A549 treated with CORT108297 at 1 μM for 4 hours (cell line): ENCODE data around the gene ZNF320. TPM values are rescaled to one million over a fixed set of nuclear protein-coding genes. Genes with fewer than 3 reads are reported as not detected.

Source experiments
- total RNA-seq: library from RNA; stranded (reverse); fragments of 200-300 nt; extraction: Qiagen RNA extraction; gene quantifications from 5 replicates; pipeline ENCODE4 v1.2.3, GENCODE V29; 2022

ZNF320 gene
- not detected in 5 replicates for total RNA-seq

DNA sequence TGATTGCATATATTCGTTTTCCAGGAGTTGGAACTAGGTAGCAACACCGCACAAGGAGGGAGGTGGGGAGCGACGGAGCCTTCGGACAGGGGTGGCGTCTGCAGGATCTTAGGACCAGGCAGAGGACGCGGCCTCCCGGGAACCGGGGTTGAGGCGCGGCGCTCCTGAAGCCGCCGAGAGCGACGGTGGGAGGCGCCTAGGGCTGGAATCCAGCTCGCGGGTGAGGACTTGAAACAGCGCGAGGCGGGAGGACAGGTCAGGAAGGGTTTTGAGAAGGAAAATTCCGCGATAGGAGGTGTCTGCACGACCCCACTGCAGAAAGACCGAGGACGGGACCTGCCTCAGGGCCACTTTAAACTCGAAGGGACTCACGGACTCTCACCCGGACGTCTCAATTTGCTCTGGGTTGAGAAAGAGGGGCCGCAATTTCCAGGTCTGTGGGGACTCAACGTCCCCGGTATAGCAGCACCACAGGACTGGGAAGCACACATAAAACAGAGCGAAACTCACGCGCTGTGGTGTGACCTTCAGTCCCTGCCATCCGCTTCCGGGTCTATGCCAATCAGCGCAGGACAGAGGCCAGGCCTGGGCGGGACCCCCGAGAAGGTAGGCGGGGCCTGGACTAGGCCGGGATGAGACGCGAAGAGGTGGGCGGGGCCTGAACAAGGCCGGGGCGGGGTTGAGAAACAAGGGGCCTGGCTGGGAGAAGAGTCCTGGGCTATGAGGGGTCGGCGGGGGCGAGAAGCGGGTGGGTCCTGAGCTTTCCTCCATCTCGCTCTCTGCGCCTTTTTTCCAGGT, at the start of gene ZNF320:
Gene ZNF320, minus strand, starts transcription at position 498 of the 798 bp plus-strand sequence. CDS start 7,380 bp downstream, outside the sequence.

GRCh38 chr19:52922841-52923777, 25.7 kb upstream of the ZNF320 start, which contains the start of gene ZNF888:
ZNF888 (minus strand) TSS chr19:52923428; CDS start chr19:52917873, 5,555 bp downstream.

DNA sequence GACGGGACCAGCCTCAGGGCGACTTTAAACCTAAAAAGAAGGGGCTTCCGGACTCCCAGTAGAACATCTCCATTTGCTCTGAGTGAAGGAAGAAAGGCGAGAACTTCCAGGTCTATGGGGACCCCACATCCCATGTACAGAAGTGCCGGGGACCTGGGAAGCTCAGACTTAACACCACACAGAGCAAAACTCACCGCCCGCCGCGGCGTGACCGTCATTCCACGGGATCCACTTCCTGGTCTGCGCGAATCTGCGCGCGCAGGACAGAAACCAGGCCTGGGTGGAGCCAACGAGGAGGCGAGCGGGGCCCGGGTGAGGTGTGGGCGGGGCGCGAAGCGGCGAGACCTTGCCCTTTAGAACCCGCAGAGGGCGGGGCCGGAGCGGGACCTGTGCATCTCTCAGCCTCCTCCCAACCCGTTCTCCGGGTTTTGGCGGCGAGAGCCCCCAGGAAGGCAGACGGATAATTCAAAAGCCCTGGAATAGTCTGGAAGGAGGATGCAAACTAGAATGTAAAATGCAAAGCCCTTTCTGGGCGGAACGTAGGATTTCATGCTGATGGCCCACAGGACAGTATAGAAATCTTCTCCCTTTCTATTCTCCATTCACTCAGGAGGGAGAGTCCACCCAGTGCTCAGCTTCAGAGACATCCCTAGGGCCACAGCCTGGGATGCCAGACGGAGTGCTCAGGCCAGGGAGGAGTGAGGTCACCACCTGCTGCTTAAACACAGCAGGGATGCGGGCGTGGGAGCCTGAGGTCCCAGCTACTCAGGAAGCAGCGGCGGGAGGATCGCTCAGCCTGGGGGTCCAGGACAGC, 39.9 kb downstream of the ZNF320 start, which contains the start of gene ZNF468:
Gene ZNF468, minus strand, starts transcription at position 242 of the 814 bp plus-strand sequence. CDS start 3,347 bp downstream, outside the sequence.

Other genes starting within 250 kb of the ZNF320 start
- 2.1 to 5.1 TPM (median 2.5 TPM) in 5 replicates for gene ZNF611, start 162.6 kb downstream of the ZNF320 start, total RNA-seq
- 0.14 to 0.26 TPM (median 0.18 TPM) in 5 replicates for gene ZNF600, start 110.8 kb downstream of the ZNF320 start, total RNA-seq
- gene ZNF28, start 76.0 kb downstream of the ZNF320 start, total RNA-seq = 0.30 to 1.3 TPM (median 1.1 TPM) in 5 replicates
- gene ZNF468, start 40.0 kb downstream of the ZNF320 start, total RNA-seq = 0.49 to 0.75 TPM (median 0.61 TPM) in 5 replicates
- not detected in 5 replicates for gene ZNF888, start 25.8 kb upstream of the ZNF320 start, total RNA-seq
- gene ZNF816, start 65.2 kb upstream of the ZNF320 start, total RNA-seq = 0.05 to 0.15 TPM (median 0.06 TPM) in 3 of 5 replicates, not detected in the others
- 0.05 TPM in 1 of 5 replicates, not detected in the others for gene ERVV-1, start 116.3 kb upstream of the ZNF320 start, total RNA-seq
- not detected in 5 replicates for gene ERVV-2, start 147.1 kb upstream of the ZNF320 start, total RNA-seq
- 7.6 to 8.9 TPM (median 8.7 TPM) in 5 replicates for gene ZNF160, start 205.8 kb upstream of the ZNF320 start, total RNA-seq
- gene ZNF415, start 235.3 kb upstream of the ZNF320 start, total RNA-seq = not detected in 5 replicates